Measurements from ENCODE around the gene DCLK2.

DNA sequence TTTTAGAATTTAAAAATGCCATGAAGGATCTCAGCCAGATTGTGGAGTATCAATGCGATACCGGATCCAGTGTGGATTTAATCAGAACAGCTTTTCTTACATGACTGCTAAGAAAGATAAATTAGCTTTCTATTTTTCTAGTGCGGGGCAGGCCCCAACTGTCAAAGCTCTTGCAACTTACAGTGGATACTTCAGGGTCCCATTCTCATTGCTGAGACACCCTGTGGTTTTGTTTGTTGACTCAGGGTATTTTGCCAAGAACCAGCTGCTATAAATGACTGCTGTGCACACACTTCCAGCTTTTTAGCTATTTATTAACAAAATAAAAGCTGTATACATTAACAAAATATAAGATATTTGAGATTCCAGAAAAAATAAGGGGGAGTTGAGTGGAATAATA, 166.4 kb downstream of the DCLK2 start:
- TF ChIP-seq, protein P1, sequence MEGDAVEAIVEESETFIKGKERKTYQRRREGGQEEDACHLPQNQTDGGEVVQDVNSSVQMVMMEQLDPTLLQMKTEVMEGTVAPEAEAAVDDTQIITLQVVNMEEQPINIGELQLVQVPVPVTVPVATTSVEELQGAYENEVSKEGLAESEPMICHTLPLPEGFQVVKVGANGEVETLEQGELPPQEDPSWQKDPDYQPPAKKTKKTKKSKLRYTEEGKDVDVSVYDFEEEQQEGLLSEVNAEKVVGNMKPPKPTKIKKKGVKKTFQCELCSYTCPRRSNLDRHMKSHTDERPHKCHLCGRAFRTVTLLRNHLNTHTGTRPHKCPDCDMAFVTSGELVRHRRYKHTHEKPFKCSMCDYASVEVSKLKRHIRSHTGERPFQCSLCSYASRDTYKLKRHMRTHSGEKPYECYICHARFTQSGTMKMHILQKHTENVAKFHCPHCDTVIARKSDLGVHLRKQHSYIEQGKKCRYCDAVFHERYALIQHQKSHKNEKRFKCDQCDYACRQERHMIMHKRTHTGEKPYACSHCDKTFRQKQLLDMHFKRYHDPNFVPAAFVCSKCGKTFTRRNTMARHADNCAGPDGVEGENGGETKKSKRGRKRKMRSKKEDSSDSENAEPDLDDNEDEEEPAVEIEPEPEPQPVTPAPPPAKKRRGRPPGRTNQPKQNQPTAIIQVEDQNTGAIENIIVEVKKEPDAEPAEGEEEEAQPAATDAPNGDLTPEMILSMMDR (IDR thresholded peaks at IDR 0.05), result no peak
- TF ChIP-seq EP300 (IDR thresholded peaks at IDR 0.05), result no peak

All from upper lobe of left lung (tissue), 4 donors.